Hepatocyte (in vitro differentiated cells): ENCODE measurements around the gene NEDD4L. TPM values are rescaled to one million over a fixed set of nuclear protein-coding genes. Genes with fewer than 3 reads are reported as not detected.

Experiments used
- DNase-seq: peaks from one replicate; pipeline ENCODE4 v3.0.0-alpha.2; 2016; ENCODE audit warnings: low spot score
- H2AFZ ChIP-seq: fragments of 200-600 bp; sonication (generic); 2 replicates; pipeline ENCODE4 v1.6.0; 2016; ENCODE audit warnings: antibody characterized with exemption, mild to moderate bottlenecking
- H3K27ac ChIP-seq: fragments of 200-600 bp; sonication (generic); 2 replicates; pipeline ENCODE4 v1.5.1; 2016; ENCODE audit warnings: mild to moderate bottlenecking
- H3K27me3 ChIP-seq: fragments of 200-600 bp; sonication (generic); 2 replicates; pipeline ENCODE4 v1.6.1; 2016
- H3K36me3 ChIP-seq: fragments of 200-600 bp; sonication (generic); replicated peaks from 2 replicates; pipeline ENCODE4 v1.5.1; 2016; ENCODE audit warnings: low read depth; ENCODE audit not compliant: insufficient read depth
- H3K4me1 ChIP-seq: fragments of 200-600 bp; sonication (generic); 2 replicates; pipeline ENCODE4 v1.5.1; 2016; ENCODE audit warnings: mild to moderate bottlenecking, moderate library complexity; ENCODE audit not compliant: insufficient read depth
- H3K4me2 ChIP-seq: fragments of 200-600 bp; sonication (generic); 2 replicates; pipeline ENCODE4 v1.6.0; 2016
- H3K4me3 ChIP-seq: fragments of 200-600 bp; sonication (generic); 2 replicates; pipeline ENCODE4 v1.5.1; 2016; ENCODE audit warnings: mild to moderate bottlenecking
- H3K79me2 ChIP-seq: fragments of 200-600 bp; sonication (generic); 2 replicates; pipeline ENCODE4 v1.6.0; 2017; ENCODE audit warnings: mild to moderate bottlenecking
- H3K9me2 ChIP-seq: fragments of 200-600 bp; sonication (generic); replicated peaks from 2 replicates; pipeline ENCODE4 v1.6.0; 2017; ENCODE audit warnings: mild to moderate bottlenecking; ENCODE audit not compliant: insufficient read depth
- H3K9me3 ChIP-seq: fragments of 200-600 bp; sonication (generic); 2 replicates; pipeline ENCODE4 v1.5.1; 2016; ENCODE audit warnings: low read depth, mild to moderate bottlenecking
- H4K20me1 ChIP-seq: fragments of 200-600 bp; sonication (generic); 2 replicates; pipeline ENCODE4 v1.6.0; 2016; ENCODE audit warnings: mild to moderate bottlenecking; ENCODE audit not compliant: insufficient read depth, poor library complexity, severe bottlenecking
- EZH2 ChIP-seq: fragments of 200-600 bp; sonication (generic); IDR thresholded peaks from 2 replicates; pipeline ENCODE4 v1.6.1; 2016; ENCODE audit warnings: antibody characterized with exemption, mild to moderate bottlenecking, borderline replicate concordance
- EZH2phosphoT487 ChIP-seq: fragments of 200-600 bp; sonication (generic); IDR thresholded peaks from one replicate; pipeline ENCODE4 v1.6.1; 2018; ENCODE audit warnings: antibody characterized with exemption, mild to moderate bottlenecking, low read depth, moderate library complexity; ENCODE audit not compliant: unreplicated experiment, severe bottlenecking
- WGBS: methylation state at CpG from one replicate; pipeline ENCODE4 v1.1.6; 2016; ENCODE audit warnings: low lambda C conversion rate; ENCODE audit errors: missing lambda C conversion rate; 5-methylcytosine and 5-hydroxymethylcytosine counted together
- polyA plus RNA-seq: library from polyadenylated mRNA; unstranded; fragments of >200 nt; fragmentation: Nextera tagmentation; extraction: Ambion mirVana; gene quantifications from 2 replicates; pipeline ENCODE4 v1.2.1, GENCODE V29; 2016
- total RNA-seq: library from RNA; depleted of rRNA; stranded (reverse); fragments of >200 nt; gene quantifications from 2 replicates; pipeline ENCODE4 v1.2.3, GENCODE V29; 2014
- TF ChIP-seq, protein P1 (sequence below): fragments of 200-600 bp; sonication (generic); IDR thresholded peaks from 2 replicates; pipeline ENCODE4 v1.5.1; 2016; ENCODE audit warnings: antibody characterized with exemption, mild to moderate bottlenecking; ENCODE audit not compliant: poor library complexity

Gene NEDD4L
- total and polyA plus RNA-seq, 2 experiments from 2014 or later: 104 to 140 TPM

DNA sequence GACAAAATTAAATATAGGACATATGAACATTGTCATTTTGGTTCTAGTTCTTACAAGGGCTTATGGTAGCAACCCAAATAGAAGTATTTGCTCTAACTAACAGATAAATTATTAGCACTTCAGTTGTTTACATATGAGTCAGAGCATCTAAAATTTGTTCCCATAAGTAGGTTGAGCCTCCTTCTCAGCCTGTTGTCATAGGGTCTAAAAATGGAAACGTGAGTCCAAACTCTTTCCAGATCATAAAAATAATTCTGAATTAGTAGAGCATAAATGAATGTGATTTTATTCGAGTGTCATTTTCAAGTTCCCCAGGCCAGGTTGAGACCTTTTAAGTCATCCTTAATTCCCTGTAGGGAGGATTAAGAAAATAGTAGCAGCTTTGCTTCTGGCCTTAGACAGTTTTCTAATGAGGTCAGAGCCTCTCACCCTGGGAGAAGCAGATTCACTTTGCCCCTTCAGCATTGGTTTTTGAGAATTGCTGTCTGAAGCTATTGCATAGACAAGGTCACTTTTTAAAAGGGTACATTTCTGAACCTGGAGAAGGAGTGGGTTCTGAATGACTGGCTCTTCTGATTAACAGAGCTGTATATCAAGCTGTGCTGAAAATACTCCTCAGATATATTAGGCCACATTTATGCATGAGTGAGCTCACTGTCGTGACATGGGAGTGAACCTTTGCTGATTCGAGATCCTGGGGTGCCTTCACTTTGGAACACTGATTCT lies 164.3 kb downstream of the NEDD4L start:
- TF ChIP-seq EZH2phosphoT487 (no peak), EZH2 (no peak)
- TF ChIP-seq, protein P1, sequence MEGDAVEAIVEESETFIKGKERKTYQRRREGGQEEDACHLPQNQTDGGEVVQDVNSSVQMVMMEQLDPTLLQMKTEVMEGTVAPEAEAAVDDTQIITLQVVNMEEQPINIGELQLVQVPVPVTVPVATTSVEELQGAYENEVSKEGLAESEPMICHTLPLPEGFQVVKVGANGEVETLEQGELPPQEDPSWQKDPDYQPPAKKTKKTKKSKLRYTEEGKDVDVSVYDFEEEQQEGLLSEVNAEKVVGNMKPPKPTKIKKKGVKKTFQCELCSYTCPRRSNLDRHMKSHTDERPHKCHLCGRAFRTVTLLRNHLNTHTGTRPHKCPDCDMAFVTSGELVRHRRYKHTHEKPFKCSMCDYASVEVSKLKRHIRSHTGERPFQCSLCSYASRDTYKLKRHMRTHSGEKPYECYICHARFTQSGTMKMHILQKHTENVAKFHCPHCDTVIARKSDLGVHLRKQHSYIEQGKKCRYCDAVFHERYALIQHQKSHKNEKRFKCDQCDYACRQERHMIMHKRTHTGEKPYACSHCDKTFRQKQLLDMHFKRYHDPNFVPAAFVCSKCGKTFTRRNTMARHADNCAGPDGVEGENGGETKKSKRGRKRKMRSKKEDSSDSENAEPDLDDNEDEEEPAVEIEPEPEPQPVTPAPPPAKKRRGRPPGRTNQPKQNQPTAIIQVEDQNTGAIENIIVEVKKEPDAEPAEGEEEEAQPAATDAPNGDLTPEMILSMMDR: no peak
- Histone ChIP-seq H3K4me2 (no peak overlapping the region), H3K4me1 (peaks cover 28% of the 10 kb centered on the region), H2AFZ (no peak overlapping the region), H3K79me2 (peaks cover 91% of the 10 kb centered on the region), H3K9me3 (no peaks in the 10 kb centered on the region), H3K27ac (no peak overlapping the region), H4K20me1 (peaks cover 9% of the 10 kb centered on the region), H3K27me3 (no peaks in the 10 kb centered on the region), H3K4me3 (no peak overlapping the region), H3K9me2 (no peaks in the 10 kb centered on the region), H3K36me3 (no peaks in the 10 kb centered on the region)
- no peak for DNase-seq
- WGBS: 70% methylated on average over 4 of the region's 4 CpGs

DNA sequence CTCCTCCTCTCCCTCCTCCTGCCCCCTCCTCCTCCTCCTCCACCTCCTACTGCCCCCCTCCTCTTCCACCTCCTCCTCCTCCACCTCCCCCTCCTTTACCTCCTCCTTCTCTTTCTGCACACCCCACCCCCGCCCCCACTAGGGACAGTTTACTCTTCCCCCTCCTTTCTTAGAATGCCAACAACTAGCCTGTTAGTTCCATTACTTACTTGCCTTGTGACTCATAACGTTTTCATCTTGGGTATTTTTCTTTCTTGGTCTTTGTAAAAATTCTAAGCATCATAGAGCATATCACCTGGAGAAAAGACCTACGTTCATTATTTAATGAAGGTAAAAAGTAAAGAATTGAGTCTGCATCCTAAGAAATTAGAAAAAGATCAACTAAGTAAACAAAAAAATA lies 165.3 kb downstream of the NEDD4L start:
- Histone ChIP-seq H2AFZ (no peak overlapping the region), H3K9me2 (no peaks in the 10 kb centered on the region), H3K27me3 (no peaks in the 10 kb centered on the region), H4K20me1 (peaks cover 9% of the 10 kb centered on the region), H3K4me3 (no peak overlapping the region), H3K79me2 (peaks cover 91% of the 10 kb centered on the region), H3K36me3 (no peaks in the 10 kb centered on the region), H3K4me1 (peaks cover 38% of the 10 kb centered on the region), H3K27ac (no peak overlapping the region), H3K9me3 (no peaks in the 10 kb centered on the region), H3K4me2 (no peak overlapping the region)
- no peak for TF ChIP-seq EZH2phosphoT487
- no peak for TF ChIP-seq EZH2
- TF ChIP-seq, protein P1: no peak
- WGBS: 69% methylated on average over 2 of the region's 3 CpGs
- DNase-seq: no peak

- DNase-seq: no peak
- Histone ChIP-seq H3K27me3 (no peaks in the 10 kb centered on the region), H2AFZ (no peak overlapping the region), H3K79me2 (peaks cover 87% of the 10 kb centered on the region), H3K4me3 (no peak overlapping the region), H4K20me1 (peaks cover 2% of the 10 kb centered on the region), H3K27ac (peak overlapping the region; percentile 17), H3K4me1 (peaks cover 52% of the 10 kb centered on the region), H3K9me3 (no peaks in the 10 kb centered on the region), H3K9me2 (no peaks in the 10 kb centered on the region), H3K4me2 (no peak overlapping the region), H3K36me3 (no peaks in the 10 kb centered on the region)
- no peak for TF ChIP-seq EZH2
- TF ChIP-seq, protein P1: no peak
- TF ChIP-seq EZH2phosphoT487: no peak
- WGBS: 93% methylated on average over 4 of the region's 4 CpGs
Measured at GRCh38 chr18:58211510-58211909, 167.5 kb downstream of the NEDD4L start.

GRCh38 chr18:58212274-58212673 lies 168.2 kb downstream of the NEDD4L start:
- Histone ChIP-seq H3K27me3 (no peaks in the 10 kb centered on the region), H3K9me2 (no peaks in the 10 kb centered on the region), H3K27ac (peak overlapping the region; percentile 69), H2AFZ (no peak overlapping the region), H3K4me1 (peaks cover 54% of the 10 kb centered on the region), H3K4me3 (no peak overlapping the region), H3K4me2 (no peak overlapping the region), H3K36me3 (no peaks in the 10 kb centered on the region), H4K20me1 (no peaks in the 10 kb centered on the region), H3K79me2 (peaks cover 87% of the 10 kb centered on the region), H3K9me3 (no peaks in the 10 kb centered on the region)
- 86% methylated on average over 8 of the region's 8 CpGs for WGBS
- DNase-seq: no peak
- TF ChIP-seq EZH2phosphoT487: no peak
- TF ChIP-seq, protein P1: no peak
- TF ChIP-seq EZH2: no peak
